Tibial nerve (tissue), 4 donors: ENCODE measurements around the gene CARHSP1.

Experiments used
- CTCF ChIP-seq, 5 experiments: fragments of 200-600 bp in 3 of 5; fragments of 450-650 bp in 2 of 5; sonication (generic) in 3 of 5; IDR thresholded peaks; one replicate each; pipeline ENCODE4 v1.5.1; 2016 to 2019; ENCODE audit warnings: antibody characterized with exemption in 5 of 5, mild to moderate bottlenecking in 3 of 5, moderate library complexity in 2 of 5
- EP300 ChIP-seq, 2 donors: sonication (generic); formaldehyde crosslinking; IDR thresholded peaks; one replicate each; pipeline ENCODE4 v1.6.1; 2017; ENCODE audit warnings: antibody characterized with exemption in 2 of 2, mild to moderate bottlenecking in 1 of 2
- POLR2A ChIP-seq, 2 donors: fragments of 450-650 bp; IDR thresholded peaks; one replicate each; pipeline ENCODE4 v1.6.1; 2017; ENCODE audit warnings: antibody characterized with exemption in 2 of 2, mild to moderate bottlenecking in 2 of 2, moderate library complexity in 2 of 2

GRCh38 chr16:8901320-8901861 is 32.6 kb upstream of the CARHSP1 start:
- no peak for TF ChIP-seq CTCF (IDR thresholded peaks at IDR 0.05)
- TF ChIP-seq EP300 (IDR thresholded peaks at IDR 0.05): no peak
- TF ChIP-seq POLR2A (IDR thresholded peaks at IDR 0.05): no peak
